Right ventricle myocardium superior (tissue), 1 donor: ENCODE measurements around the gene TMEM14A. TPM values are rescaled to one million over a fixed set of nuclear protein-coding genes. Genes with fewer than 3 reads are reported as not detected.

Experiments used
- ATAC-seq: fragments of 200-7000 bp; cut with Tn5 transposase; one replicate; pipeline ENCODE4 v1.9.1; 2020; ENCODE audit warnings: mild to moderate bottlenecking; ENCODE audit not compliant: poor library complexity
- DNase-seq: peaks from one replicate; pipeline ENCODE4 v3.0.0-alpha.2; 2020
- intact Hi-C: fragments of 100-400 bp; cut with DNase I; formaldehyde crosslinking; loops from one replicate; pipeline ENCODE4 v1.11.2; 2022
- long read RNA-seq: library from polyadenylated mRNA; unstranded; transcript quantifications from one replicate; pipeline ENCODE4 v2.0.0, GENCODE V29; 2021
- total RNA-seq: library from RNA; stranded (reverse); fragmentation: NEBNext Ultra II Directional; extraction: Animal tissue kit (Norgen Biotek cat#: 25700); gene quantifications from one replicate; pipeline ENCODE4 v1.2.1, GENCODE V29; 2021
- donor health status: DM: no; HTN: yes; CAD: no; lungs with severe emphysema.

TMEM14A gene
- 8.4 TPM for total RNA-seq
- long read RNA-seq, transcript TMEM14A-201 (5 exons, 992 nt), result major isoform, 9 of 10 reads
- long read RNA-seq, partial matches to known transcripts, result 0 of 10 reads
- long read RNA-seq, other reads (novel, unspliced or antisense), result 1 of 10 reads

GRCh38 chr6:52670502-52671409 lies at the start of gene TMEM14A:
TMEM14A (plus strand) TSS chr6:52671113; CDS start chr6:52677103, 5,990 bp downstream.
- ATAC-seq (peak; percentile 100), DNase-seq (peak; percentile 96)
- intact Hi-C loops, result no loop called here

GRCh38 chr6:52621631-52622030 lies 49.3 kb upstream of the TMEM14A start:
- no peak for ATAC-seq
- intact Hi-C loops, result no loop called here
- DNase-seq, result no peak

GRCh38 chr6:52622810-52623209 lies 48.1 kb upstream of the TMEM14A start:
- intact Hi-C loops, result no loop called here
- DNase-seq (no peak), ATAC-seq (no peak)

GRCh38 chr6:52632011-52632410 lies 38.9 kb upstream of the TMEM14A start:
- intact Hi-C loops, result no loop called here
- DNase-seq (no peak), ATAC-seq (no peak)

GRCh38 chr6:52634211-52634610 lies 36.7 kb upstream of the TMEM14A start:
- intact Hi-C loops, result no loop called here
- no peak for DNase-seq
- no peak for ATAC-seq

GRCh38 chr6:52635049-52635577 lies 35.8 kb upstream of the TMEM14A start:
- no peak for ATAC-seq
- intact Hi-C loops, result no loop called here
- DNase-seq, result no peak

GRCh38 chr6:52636830-52637229 lies 34.1 kb upstream of the TMEM14A start:
- no peak for DNase-seq
- no peak for ATAC-seq
- intact Hi-C loops, result no loop called here

- no peak for DNase-seq
- intact Hi-C loops, result no loop called here
These were observed 31.4 kb upstream of the TMEM14A start for GRCh38 chr6:52639493-52639892.

GRCh38 chr6:52640170-52640569 lies 30.7 kb upstream of the TMEM14A start:
- DNase-seq, result no peak
- intact Hi-C loops, result no loop called here
- no peak for ATAC-seq

More at GRCh38 chr6:52639493-52639892, 31.4 kb upstream of the TMEM14A start:
- ATAC-seq, result no peak

- no peak for DNase-seq
- intact Hi-C loops, result no loop called here
- ATAC-seq, result no peak
These were observed 30.0 kb upstream of the TMEM14A start for GRCh38 chr6:52640916-52641315.

- ATAC-seq (no peak), DNase-seq (no peak)
- intact Hi-C loops, result no loop called here
These were observed 29.5 kb upstream of the TMEM14A start for GRCh38 chr6:52641388-52641787.

GRCh38 chr6:52641826-52642225 lies 29.1 kb upstream of the TMEM14A start:
- ATAC-seq, result peak; percentile 62
- intact Hi-C loops, result no loop called here
- DNase-seq, result no peak

- intact Hi-C loops, result no loop called here
These were observed 28.5 kb upstream of the TMEM14A start for GRCh38 chr6:52642368-52642767.

GRCh38 chr6:52643158-52643557 lies 27.8 kb upstream of the TMEM14A start:
- ATAC-seq (no peak), DNase-seq (no peak)
- intact Hi-C loops, result no loop called here

More at GRCh38 chr6:52642368-52642767, 28.5 kb upstream of the TMEM14A start:
- ATAC-seq (no peak), DNase-seq (no peak)

- DNase-seq, result no peak
- no peak for ATAC-seq
- intact Hi-C loops, result no loop called here
These were observed 26.7 kb upstream of the TMEM14A start for GRCh38 chr6:52644253-52644652.

- intact Hi-C loops, result no loop called here
- DNase-seq, result no peak
- ATAC-seq, result no peak
These were observed 24.9 kb upstream of the TMEM14A start for GRCh38 chr6:52645976-52646375.

GRCh38 chr6:52647199-52647598 lies 23.7 kb upstream of the TMEM14A start:
- no peak for ATAC-seq
- no peak for DNase-seq
- intact Hi-C loops, result no loop called here

- intact Hi-C loops, result no loop called here
- ATAC-seq (no peak), DNase-seq (no peak)
These were observed 21.3 kb upstream of the TMEM14A start for GRCh38 chr6:52649536-52650160.

- intact Hi-C loops, result no loop called here
- DNase-seq (no peak), ATAC-seq (no peak)
These were observed 20.0 kb upstream of the TMEM14A start for GRCh38 chr6:52650941-52651340.

GRCh38 chr6:52653151-52653550 lies 17.8 kb upstream of the TMEM14A start:
- no peak for DNase-seq

More at GRCh38 chr6:52653151-52653550, 17.8 kb upstream of the TMEM14A start:
- no peak for ATAC-seq
- intact Hi-C loops, result no loop called here
